IPS-15b (cell line): ENCODE measurements around the gene EPC2.

ENCODE experiments used
- H3K27me3 ChIP-seq: one replicate; pipeline ENCODE4 v1.6.1; 2013; ENCODE audit warnings: low read length; ENCODE audit not compliant: control insufficient read depth, insufficient read depth
- H3K36me3 ChIP-seq: one replicate; pipeline ENCODE4 v1.6.1; 2013; ENCODE audit warnings: low read length; ENCODE audit not compliant: control insufficient read depth, insufficient read depth
- H3K4me1 ChIP-seq: one replicate; pipeline ENCODE4 v1.6.1; 2013; ENCODE audit warnings: mild to moderate bottlenecking, low read length; ENCODE audit not compliant: control insufficient read depth, insufficient read depth
- H3K4me3 ChIP-seq: one replicate; pipeline ENCODE4 v1.5.1; 2013; ENCODE audit warnings: low read depth, low read length
- H3K9ac ChIP-seq: one replicate; pipeline ENCODE4 v1.6.1; 2013; ENCODE audit warnings: low read depth, mild to moderate bottlenecking, low read length
- H3K9me3 ChIP-seq: one replicate; pipeline ENCODE4 v1.6.1; 2013; ENCODE audit warnings: mild to moderate bottlenecking, low read length; ENCODE audit not compliant: control insufficient read depth, insufficient read depth

The EPC2 gene

DNA sequence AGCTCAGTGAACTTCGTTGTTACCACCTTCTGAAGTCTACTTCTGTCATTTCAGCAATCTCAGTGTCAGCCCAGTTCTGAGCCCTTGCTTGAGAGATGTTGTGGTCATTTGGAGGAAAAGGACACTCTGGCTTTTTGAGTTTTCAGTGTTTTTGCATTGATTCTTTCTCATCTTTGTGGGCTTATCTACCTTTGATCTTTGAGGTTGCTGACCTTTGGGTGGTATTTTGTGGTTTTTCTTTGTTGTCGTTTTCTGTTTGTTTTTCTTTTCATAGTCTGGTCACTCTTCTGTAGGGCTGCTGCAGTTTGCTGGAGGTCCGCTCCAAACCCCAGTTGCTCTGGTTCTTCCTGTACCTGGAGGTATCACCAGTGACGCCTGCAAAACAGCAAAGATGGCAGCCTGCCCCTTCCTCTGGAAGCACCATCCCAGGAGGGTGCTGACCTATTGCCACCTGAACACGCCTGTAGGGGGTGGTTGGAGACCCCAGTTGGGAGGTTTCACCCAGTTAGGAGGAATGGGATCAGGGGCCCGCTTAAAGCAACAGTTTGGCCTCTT lies 74.7 kb downstream of the EPC2 start:
- H3K9me3 ChIP-seq = no peaks in the 10 kb centered on the region
- no peaks in the 10 kb centered on the region for H3K36me3 ChIP-seq

DNA sequence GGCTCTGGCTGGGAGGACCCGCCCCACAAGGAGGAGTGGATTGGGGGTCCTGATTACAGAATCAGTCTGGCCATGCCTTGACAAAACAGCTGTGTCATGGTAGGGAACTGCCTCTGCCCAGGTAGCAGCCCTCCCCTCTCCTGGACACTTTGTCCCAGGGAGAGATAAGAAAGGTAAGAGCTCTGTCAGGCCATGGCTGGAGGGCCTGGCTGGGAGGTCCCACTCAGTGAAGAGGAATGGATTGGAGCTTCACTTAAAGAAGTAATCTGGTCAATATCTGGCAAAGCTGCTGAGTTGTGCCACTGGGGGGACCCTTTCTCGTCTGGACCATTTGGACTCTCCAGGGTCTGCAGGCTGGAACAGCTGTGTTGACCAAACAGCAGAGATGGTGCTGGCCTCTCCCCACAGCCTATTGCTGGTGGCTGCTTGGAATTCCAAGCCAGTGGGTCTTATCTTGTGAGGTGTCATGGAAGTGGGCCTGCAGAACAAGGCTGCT lies 75.4 kb downstream of the EPC2 start:
- no peaks in the 10 kb centered on the region for H3K36me3 ChIP-seq
- no peaks in the 10 kb centered on the region for H3K27me3 ChIP-seq
- H3K4me1 ChIP-seq = peaks cover 12% of the 10 kb centered on the region
- H3K9ac ChIP-seq = no peak overlapping the region
- H3K9me3 ChIP-seq = no peaks in the 10 kb centered on the region
- no peak overlapping the region for H3K4me3 ChIP-seq

More for the DNA sequence above, 74.7 kb downstream of the EPC2 start:
- no peaks in the 10 kb centered on the region for H3K27me3 ChIP-seq
- H3K4me3 ChIP-seq = no peak overlapping the region
- no peak overlapping the region for H3K9ac ChIP-seq
- peaks cover 12% of the 10 kb centered on the region for H3K4me1 ChIP-seq

DNA sequence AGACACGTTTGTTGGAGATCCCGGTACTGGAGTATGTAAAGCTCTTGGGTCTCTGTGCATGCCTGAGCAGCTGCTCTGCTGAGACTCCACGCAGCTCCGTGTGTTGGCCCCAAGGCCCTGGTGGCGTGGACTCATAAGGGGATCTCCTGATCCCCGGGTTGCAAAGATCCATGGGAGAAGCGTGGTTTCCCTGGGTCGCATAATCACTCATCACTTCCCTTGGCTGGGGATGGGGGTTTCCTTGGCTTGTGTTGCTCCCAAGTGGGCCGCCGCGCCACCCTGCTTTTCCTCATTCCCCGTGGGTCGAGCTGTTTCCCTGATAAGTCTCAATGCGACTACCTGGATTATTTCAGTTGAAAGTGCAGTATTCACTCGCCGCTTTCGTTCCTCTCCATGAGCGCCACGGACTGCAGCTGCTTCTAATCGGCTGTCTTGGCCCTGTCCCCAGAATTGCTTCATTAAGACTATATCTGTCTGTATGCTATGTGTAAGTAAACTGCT lies 76.0 kb downstream of the EPC2 start:
- Histone ChIP-seq H3K36me3 (no peaks in the 10 kb centered on the region), H3K9ac (no peak overlapping the region)

DNA sequence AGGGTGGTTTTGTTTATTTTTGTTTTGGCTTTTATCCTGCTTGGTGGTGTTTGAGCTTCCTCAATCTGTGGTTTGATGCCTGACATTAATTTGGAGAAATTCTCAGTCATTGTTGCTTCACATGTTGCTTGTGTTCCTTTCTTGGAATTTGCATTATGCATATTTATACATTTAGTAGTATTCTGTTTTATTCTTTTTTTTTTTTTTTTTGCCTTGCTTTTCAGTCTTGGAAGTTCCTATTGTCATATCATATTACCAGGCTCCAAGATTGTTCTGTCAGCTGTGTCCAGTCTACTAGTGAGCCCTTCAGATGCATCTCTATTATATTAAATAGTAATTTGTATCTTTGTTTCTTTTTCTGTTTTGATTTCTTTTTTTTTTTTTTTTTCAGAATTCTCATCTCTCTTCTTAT lies 77.0 kb downstream of the EPC2 start:
- Histone ChIP-seq H3K9ac (no peak overlapping the region), H3K27me3 (no peaks in the 10 kb centered on the region), H3K9me3 (no peaks in the 10 kb centered on the region), H3K4me3 (no peak overlapping the region), H3K36me3 (no peaks in the 10 kb centered on the region), H3K4me1 (peaks cover 12% of the 10 kb centered on the region)

More for the DNA sequence above, 76.0 kb downstream of the EPC2 start:
- Histone ChIP-seq H3K9me3 (no peaks in the 10 kb centered on the region), H3K4me3 (no peak overlapping the region), H3K27me3 (no peaks in the 10 kb centered on the region), H3K4me1 (peaks cover 12% of the 10 kb centered on the region)

DNA sequence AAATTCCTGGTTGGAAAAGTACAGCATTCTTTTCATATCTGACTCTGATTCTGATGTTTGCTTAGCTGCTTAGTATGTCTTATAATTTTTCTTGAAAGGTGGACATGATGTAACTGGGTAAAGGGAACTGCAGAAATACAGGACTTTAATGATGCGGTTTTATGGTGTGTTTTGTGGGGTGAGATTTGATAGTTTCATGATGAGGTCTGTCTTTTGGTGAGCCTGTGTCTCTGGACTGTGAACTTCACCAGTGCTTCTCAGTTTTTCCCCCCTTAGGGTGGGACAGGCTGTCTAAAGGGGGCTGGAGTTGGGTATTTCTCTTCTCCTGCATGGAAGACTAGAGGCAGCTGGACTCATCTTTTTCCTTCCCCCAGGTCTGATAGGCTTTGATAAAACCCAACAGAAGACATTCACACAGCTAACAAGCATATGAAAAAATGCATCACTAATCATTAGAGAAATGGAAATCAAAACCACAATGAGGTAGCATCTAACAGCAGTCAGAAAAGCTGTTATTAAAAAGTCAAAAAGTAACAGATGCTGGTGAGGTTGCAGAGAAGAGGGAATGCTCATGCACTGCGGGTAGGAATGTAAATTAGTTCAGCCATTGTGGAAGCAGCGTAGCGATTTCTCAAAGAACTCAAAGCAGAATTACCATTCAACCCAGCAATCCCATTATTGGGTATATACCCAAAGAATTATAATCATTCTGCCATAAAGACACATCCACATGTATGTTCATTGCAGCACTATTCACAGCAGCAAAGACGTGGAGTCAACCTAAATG lies 77.6 kb downstream of the EPC2 start:
- no peak overlapping the region for H3K4me3 ChIP-seq
- no peaks in the 10 kb centered on the region for H3K9me3 ChIP-seq
- no peak overlapping the region for H3K9ac ChIP-seq
- H3K36me3 ChIP-seq = no peaks in the 10 kb centered on the region
- H3K4me1 ChIP-seq = peaks cover 12% of the 10 kb centered on the region
- H3K27me3 ChIP-seq = no peaks in the 10 kb centered on the region

DNA sequence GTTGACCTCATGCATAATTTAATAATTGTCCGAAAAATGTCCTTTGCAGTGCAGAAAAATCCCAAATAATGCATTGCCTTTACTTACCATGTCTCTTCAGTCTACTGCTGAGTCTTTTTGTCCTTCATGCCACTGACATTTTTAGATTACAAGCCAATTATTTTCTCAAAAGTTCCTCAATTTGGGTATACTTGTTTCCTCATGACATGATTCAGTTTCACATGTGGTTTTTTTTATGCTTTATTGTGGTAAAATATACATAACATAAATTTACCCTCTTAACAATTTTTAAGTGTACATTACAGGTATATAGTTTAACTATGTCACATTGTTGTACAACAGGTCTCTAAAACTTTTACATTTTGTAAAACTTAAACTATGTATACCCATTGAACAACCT lies 81.0 kb downstream of the EPC2 start:
- no peak overlapping the region for H3K9ac ChIP-seq
- H3K9me3 ChIP-seq = no peaks in the 10 kb centered on the region
- peaks cover 12% of the 10 kb centered on the region for H3K4me1 ChIP-seq
- H3K36me3 ChIP-seq = no peaks in the 10 kb centered on the region
- H3K27me3 ChIP-seq = no peaks in the 10 kb centered on the region
- no peak overlapping the region for H3K4me3 ChIP-seq

DNA sequence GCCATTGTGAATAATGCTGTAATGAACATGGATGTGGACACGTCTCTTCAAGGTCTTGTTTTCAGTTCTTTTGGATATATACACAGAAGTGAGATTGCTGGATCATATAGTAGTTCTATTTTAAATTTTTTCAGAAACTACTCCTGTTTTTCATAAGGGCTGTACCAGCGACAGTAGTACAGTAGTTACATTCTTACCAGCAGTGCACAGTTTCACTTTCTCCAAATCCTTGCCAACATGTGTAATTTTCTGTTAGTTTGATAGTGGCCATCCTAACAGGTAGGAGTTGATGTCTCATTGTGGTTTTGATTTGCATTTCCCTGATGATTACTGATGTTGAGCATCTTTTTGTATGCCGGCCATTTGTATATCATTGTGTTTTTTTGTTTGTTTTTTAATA lies 81.7 kb downstream of the EPC2 start:
- Histone ChIP-seq H3K4me3 (no peak overlapping the region), H3K36me3 (no peaks in the 10 kb centered on the region), H3K9me3 (no peaks in the 10 kb centered on the region), H3K9ac (no peak overlapping the region), H3K4me1 (peaks cover 12% of the 10 kb centered on the region), H3K27me3 (no peaks in the 10 kb centered on the region)

DNA sequence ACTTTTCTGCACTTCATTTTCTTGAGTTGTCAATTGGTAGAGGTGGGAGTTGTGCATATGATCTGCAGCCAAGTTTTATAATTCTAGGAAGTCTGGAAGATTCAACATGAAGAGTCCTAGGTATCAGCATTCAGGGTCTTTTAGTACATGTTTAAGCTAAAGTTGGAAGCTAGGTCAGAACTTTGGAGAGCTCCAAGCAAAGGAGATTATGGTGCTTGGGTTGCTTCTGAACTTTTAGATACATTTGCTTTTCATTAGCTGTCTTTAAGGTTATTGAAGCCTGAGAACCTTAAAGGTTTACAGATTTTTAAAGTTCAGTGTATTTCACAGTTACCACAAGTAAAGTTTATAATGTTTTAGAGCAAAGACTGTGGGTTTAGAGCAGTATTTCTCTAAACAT lies 85.5 kb downstream of the EPC2 start:
- Histone ChIP-seq H3K9ac (no peak overlapping the region), H3K9me3 (no peaks in the 10 kb centered on the region), H3K4me3 (no peak overlapping the region), H3K27me3 (no peaks in the 10 kb centered on the region), H3K36me3 (no peaks in the 10 kb centered on the region), H3K4me1 (no peaks in the 10 kb centered on the region)

DNA sequence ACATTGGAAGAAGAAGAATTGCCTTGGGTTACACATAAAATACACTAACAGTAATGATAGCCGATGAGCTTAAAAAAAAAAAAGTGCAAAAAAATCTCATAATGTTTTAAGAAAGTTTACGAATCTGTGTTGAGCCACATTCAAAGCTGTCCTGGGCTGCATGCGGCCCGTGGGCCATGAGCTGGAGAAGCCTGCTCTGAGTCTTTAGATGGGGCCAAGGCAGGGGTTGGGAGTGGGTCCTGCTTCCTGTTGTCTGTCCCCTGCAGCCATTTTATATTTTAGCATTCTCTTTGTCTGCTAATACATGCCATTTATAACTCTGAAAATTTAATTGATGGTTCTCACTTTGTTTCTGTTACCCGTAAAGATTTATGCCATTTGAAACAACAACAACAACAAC lies 93.2 kb downstream of the EPC2 start:
- Histone ChIP-seq H3K4me3 (no peak overlapping the region), H3K9me3 (no peaks in the 10 kb centered on the region), H3K9ac (no peak overlapping the region), H3K27me3 (no peaks in the 10 kb centered on the region), H3K4me1 (no peaks in the 10 kb centered on the region), H3K36me3 (no peaks in the 10 kb centered on the region)

DNA sequence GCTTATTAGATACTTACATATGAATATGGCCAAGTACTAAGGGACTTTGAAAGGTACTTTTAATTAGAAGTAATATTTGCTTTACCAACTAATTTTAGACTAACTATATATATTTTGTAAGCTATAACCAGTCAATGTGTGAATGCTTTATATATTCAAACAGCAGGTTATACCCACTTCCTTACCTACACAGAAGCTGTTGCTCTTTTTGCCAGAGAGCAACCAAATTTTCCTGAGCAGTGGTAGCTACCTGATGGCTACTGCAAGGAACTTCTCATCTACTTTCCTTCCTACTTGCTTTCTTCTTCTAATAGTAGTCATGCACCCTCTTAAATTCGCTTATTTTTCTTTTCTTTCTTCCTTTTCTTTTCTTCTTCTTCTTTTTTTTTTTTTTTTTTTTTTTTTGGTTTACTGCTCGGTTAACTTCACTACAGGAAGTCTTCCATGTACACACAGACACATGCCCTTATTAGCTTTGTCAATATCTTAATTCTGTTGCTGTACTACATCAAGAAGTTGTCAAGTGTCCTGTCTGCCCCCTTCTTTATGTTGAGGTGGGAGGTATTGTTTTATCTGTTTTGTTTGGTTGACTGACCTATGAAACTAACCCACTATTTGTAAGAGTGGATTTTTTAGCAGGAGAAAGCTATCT lies 95.0 kb downstream of the EPC2 start:
- Histone ChIP-seq H3K36me3 (no peaks in the 10 kb centered on the region), H3K9ac (no peak overlapping the region), H3K4me1 (no peaks in the 10 kb centered on the region), H3K4me3 (no peak overlapping the region), H3K27me3 (no peaks in the 10 kb centered on the region), H3K9me3 (no peaks in the 10 kb centered on the region)

DNA sequence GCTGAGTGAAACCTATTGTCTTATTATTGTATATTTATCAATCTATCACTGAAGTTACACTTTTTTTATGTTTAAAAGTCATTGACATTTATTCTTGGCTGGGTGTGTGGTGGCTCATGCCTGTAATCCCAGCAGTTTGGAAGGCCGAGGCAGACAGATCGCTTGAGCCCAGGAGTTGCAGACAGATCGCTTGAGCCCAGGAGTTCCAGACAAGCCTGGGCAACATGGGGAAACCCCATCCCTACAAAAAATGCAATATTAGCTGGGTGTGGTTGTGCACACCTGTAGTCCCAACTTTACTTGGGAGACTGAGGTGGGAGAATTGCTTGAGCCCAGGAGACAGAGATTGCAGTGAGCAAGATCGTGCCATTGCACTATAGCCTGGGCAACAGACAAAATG lies 97.8 kb downstream of the EPC2 start:
- Histone ChIP-seq H3K9ac (no peak overlapping the region), H3K36me3 (no peaks in the 10 kb centered on the region), H3K27me3 (no peaks in the 10 kb centered on the region), H3K4me3 (no peak overlapping the region), H3K4me1 (peaks cover 3% of the 10 kb centered on the region), H3K9me3 (no peaks in the 10 kb centered on the region)
